HepG2 (cell line): ENCODE results near the gene ABCG4. TPM values are rescaled to one million over a fixed set of nuclear protein-coding genes. Genes with fewer than 3 reads are reported as not detected.

Experiments
- AGO2 ChIP-seq: fragments of 200-400 bp; formaldehyde crosslinking; optimal IDR thresholded peaks from 2 replicates; pipeline ENCODE3; 2017; ENCODE audit warnings: mild to moderate bottlenecking, low read depth, low read length, moderate library complexity
- MEIS2 ChIP-seq: sonication (generic); formaldehyde crosslinking; IDR thresholded peaks from 2 replicates; pipeline ENCODE4 v1.9.0; 2021; ENCODE audit warnings: mild to moderate bottlenecking, missing genetic modification reagents
- NFYC ChIP-seq: IDR thresholded peaks from 2 replicates; pipeline ENCODE4 v1.6.1; 2016; ENCODE audit warnings: missing genetic modification reagents, missing compliant biosample characterization
- ONECUT2 ChIP-seq: sonication (generic); formaldehyde crosslinking; IDR thresholded peaks from 2 replicates; pipeline ENCODE4 v1.4.0; 2020; ENCODE audit warnings: missing genetic modification reagents
- POGZ ChIP-seq: sonication (generic); formaldehyde crosslinking; IDR thresholded peaks from 2 replicates; pipeline ENCODE4 v1.4.0; 2020; ENCODE audit warnings: mild to moderate bottlenecking, missing genetic modification reagents
- SP4 ChIP-seq: sonication (generic); formaldehyde crosslinking; IDR thresholded peaks from 2 replicates; pipeline ENCODE4 v1.8.1; 2023; ENCODE audit warnings: mild to moderate bottlenecking, missing genetic modification reagents
- SSRP1 ChIP-seq: IDR thresholded peaks from 2 replicates; pipeline ENCODE4 v1.6.1; 2016; ENCODE audit warnings: control low read depth
- THAP11 ChIP-seq: IDR thresholded peaks from 2 replicates; pipeline ENCODE4 v1.6.1; 2016; ENCODE audit warnings: missing biosample characterization, missing genetic modification reagents
- ZNF30 ChIP-seq: sonication (generic); formaldehyde crosslinking; IDR thresholded peaks from 2 replicates; pipeline ENCODE4 v1.5.0; 2020; ENCODE audit warnings: mild to moderate bottlenecking, missing genetic modification reagents
- ZNF670 ChIP-seq: sonication (generic); formaldehyde crosslinking; IDR thresholded peaks from 2 replicates; pipeline ENCODE4 v1.8.0; 2022; ENCODE audit warnings: mild to moderate bottlenecking, missing genetic modification reagents, borderline replicate concordance
- ZNF891 ChIP-seq: sonication (generic); formaldehyde crosslinking; IDR thresholded peaks from 2 replicates; pipeline ENCODE4 v1.5.0; 2020; ENCODE audit warnings: mild to moderate bottlenecking, missing genetic modification reagents
- polyA plus RNA-seq, 8 experiments: library from polyadenylated mRNA; depleted of rRNA in 3 of 8; stranded (reverse) in 7 of 8; unstranded in 1 of 8; fragments of >200 nt; fragmentation: Illumina TruSeq in 4 of 8; extraction: Trizol in 4 of 8; gene quantifications; 2 replicates each; pipeline versions ENCODE4 v1.2.1 to v1.2.3, GENCODE V29; 2011 to 2016; ENCODE audit warnings: low read depth in 4 of 8, missing spikeins in 1 of 8, mixed read lengths in 1 of 8; ENCODE audit not compliant: insufficient read depth in 1 of 8
- total RNA-seq, 5 experiments: library from RNA; depleted of rRNA; stranded (reverse); fragments of >200 nt; fragmentation: Illumina TruSeq; extraction: Trizol; gene quantifications; 2 replicates each; pipeline ENCODE4 v1.2.3, GENCODE V29; 2016; ENCODE audit warnings: low read depth in 1 of 5
- TF ChIP-seq, protein P1 (sequence below): sonication (generic); formaldehyde crosslinking; IDR thresholded peaks from 2 replicates; pipeline ENCODE4 v1.9.0; 2021; ENCODE audit warnings: mild to moderate bottlenecking, missing genetic modification reagents
- TF ChIP-seq, protein P2 (sequence below): sonication (generic); formaldehyde crosslinking; IDR thresholded peaks from 2 replicates; pipeline ENCODE4 v1.4.0; 2020; ENCODE audit warnings: missing genetic modification reagents, low read depth, mild to moderate bottlenecking, borderline replicate concordance
- TF ChIP-seq, protein P3 (sequence below): sonication (generic); formaldehyde crosslinking; IDR thresholded peaks from 2 replicates; pipeline ENCODE4 v1.4.0; 2020; ENCODE audit warnings: low read depth, mild to moderate bottlenecking, missing genetic modification reagents
- TF ChIP-seq, protein P4 (sequence below): IDR thresholded peaks from 2 replicates; pipeline ENCODE4 v1.6.1; 2016; ENCODE audit warnings: low read depth, borderline replicate concordance
- TF ChIP-seq, protein P5 (sequence below): sonication (generic); formaldehyde crosslinking; IDR thresholded peaks from 2 replicates; pipeline ENCODE4 v1.4.0; 2020; ENCODE audit warnings: missing genetic modification reagents

Gene ABCG4
- total and polyA plus RNA-seq, 2 of the 13 experiments (the other 11 are each of a cell fraction or from before 2014, with no cell fraction given) = not detected

DNA sequence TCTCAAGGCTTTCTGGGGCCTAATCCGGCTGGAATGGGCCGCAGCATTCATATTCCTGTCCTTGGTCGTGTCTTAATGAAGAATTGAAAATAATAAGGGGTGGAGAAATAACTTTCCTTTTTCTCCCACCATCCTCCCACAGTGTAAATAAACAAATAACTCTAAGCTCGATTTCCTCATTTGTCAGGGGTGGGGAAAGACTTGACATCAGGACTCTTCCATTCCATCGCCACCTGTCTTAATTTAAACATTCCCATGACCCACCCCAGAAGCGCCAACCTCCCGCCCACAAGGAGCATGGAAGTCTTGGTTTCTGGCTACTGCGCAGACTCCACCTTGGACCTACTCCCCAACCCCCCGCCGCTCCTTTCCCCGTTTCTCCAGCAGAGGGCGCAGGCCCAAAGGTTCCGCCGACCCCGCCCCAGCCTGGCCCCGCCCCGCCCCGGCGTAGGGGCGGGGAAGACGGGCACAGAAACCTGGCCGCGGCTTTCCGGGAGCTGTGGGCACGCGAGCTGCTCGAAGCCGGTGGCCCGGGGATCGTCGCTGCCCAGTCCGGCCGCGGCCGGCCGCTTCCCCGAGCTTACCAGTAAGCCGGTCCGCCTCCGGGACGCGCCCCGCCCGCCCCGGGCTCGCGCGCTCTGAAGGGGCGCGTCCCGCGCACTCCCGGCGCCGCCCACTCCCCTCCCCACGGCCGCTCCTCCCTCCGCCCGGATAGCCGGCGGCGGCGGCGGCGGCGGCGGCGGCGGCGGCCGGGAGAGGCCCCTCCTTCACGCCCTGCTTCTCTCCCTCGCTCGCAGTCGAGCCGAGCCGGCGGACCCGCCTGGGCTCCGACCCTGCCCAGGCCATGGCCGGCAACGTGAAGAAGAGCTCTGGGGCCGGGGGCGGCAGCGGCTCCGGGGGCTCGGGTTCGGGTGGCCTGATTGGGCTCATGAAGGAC is 57.0 kb downstream of the ABCG4 start, which contains the start of gene CBL (continued):
- TF ChIP-seq, protein P1, sequence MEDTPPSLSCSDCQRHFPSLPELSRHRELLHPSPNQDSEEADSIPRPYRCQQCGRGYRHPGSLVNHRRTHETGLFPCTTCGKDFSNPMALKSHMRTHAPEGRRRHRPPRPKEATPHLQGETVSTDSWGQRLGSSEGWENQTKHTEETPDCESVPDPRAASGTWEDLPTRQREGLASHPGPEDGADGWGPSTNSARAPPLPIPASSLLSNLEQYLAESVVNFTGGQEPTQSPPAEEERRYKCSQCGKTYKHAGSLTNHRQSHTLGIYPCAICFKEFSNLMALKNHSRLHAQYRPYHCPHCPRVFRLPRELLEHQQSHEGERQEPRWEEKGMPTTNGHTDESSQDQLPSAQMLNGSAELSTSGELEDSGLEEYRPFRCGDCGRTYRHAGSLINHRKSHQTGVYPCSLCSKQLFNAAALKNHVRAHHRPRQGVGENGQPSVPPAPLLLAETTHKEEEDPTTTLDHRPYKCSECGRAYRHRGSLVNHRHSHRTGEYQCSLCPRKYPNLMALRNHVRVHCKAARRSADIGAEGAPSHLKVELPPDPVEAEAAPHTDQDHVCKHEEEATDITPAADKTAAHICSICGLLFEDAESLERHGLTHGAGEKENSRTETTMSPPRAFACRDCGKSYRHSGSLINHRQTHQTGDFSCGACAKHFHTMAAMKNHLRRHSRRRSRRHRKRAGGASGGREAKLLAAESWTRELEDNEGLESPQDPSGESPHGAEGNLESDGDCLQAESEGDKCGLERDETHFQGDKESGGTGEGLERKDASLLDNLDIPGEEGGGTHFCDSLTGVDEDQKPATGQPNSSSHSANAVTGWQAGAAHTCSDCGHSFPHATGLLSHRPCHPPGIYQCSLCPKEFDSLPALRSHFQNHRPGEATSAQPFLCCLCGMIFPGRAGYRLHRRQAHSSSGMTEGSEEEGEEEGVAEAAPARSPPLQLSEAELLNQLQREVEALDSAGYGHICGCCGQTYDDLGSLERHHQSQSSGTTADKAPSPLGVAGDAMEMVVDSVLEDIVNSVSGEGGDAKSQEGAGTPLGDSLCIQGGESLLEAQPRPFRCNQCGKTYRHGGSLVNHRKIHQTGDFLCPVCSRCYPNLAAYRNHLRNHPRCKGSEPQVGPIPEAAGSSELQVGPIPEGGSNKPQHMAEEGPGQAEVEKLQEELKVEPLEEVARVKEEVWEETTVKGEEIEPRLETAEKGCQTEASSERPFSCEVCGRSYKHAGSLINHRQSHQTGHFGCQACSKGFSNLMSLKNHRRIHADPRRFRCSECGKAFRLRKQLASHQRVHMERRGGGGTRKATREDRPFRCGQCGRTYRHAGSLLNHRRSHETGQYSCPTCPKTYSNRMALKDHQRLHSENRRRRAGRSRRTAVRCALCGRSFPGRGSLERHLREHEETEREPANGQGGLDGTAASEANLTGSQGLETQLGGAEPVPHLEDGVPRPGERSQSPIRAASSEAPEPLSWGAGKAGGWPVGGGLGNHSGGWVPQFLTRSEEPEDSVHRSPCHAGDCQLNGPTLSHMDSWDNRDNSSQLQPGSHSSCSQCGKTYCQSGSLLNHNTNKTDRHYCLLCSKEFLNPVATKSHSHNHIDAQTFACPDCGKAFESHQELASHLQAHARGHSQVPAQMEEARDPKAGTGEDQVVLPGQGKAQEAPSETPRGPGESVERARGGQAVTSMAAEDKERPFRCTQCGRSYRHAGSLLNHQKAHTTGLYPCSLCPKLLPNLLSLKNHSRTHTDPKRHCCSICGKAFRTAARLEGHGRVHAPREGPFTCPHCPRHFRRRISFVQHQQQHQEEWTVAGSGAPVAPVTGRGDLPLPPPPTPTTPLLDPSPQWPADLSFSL (CRISPR knock-in tag) = no peak
- TF ChIP-seq SP4 (CRISPR knock-in tag) (peak; percentile 80), ZNF670 (peak; percentile 72; the same call in 1 of the 2 replicates), MEIS2 (CRISPR knock-in tag) (no peak), ZNF891 (CRISPR knock-in tag) (no peak), SSRP1 (CRISPR knock-in tag) (no peak), AGO2 (peak; percentile 71), POGZ (peak; percentile 31; the same call in 1 of the 2 replicates), NFYC (CRISPR knock-in tag) (no peak), THAP11 (CRISPR knock-in tag) (0 out of 2 replicates have a peak, but pooled peaks have one; percentile 33), ZNF30 (CRISPR knock-in tag) (no peak), ONECUT2 (no peak)
- TF ChIP-seq, protein P2, sequence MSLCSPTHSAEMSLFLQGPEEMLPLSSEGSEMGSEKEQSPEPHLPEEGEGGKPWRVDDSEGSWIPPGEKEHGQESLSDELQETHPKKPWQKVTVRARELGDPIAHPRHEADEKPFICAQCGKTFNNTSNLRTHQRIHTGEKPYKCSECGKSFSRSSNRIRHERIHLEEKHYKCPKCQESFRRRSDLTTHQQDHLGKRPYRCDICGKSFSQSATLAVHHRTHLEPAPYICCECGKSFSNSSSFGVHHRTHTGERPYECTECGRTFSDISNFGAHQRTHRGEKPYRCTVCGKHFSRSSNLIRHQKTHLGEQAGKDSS (CRISPR knock-in tag) = no peak
- TF ChIP-seq, protein P3, sequence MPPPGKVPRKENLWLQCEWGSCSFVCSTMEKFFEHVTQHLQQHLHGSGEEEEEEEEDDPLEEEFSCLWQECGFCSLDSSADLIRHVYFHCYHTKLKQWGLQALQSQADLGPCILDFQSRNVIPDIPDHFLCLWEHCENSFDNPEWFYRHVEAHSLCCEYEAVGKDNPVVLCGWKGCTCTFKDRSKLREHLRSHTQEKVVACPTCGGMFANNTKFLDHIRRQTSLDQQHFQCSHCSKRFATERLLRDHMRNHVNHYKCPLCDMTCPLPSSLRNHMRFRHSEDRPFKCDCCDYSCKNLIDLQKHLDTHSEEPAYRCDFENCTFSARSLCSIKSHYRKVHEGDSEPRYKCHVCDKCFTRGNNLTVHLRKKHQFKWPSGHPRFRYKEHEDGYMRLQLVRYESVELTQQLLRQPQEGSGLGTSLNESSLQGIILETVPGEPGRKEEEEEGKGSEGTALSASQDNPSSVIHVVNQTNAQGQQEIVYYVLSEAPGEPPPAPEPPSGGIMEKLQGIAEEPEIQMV (CRISPR knock-in tag) = no peak
- TF ChIP-seq, protein P4, sequence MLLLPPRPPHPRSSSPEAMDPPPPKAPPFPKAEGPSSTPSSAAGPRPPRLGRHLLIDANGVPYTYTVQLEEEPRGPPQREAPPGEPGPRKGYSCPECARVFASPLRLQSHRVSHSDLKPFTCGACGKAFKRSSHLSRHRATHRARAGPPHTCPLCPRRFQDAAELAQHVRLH (CRISPR knock-in tag) = peak; percentile 21; the same call in 1 of the 2 replicates
- TF ChIP-seq, protein P5, sequence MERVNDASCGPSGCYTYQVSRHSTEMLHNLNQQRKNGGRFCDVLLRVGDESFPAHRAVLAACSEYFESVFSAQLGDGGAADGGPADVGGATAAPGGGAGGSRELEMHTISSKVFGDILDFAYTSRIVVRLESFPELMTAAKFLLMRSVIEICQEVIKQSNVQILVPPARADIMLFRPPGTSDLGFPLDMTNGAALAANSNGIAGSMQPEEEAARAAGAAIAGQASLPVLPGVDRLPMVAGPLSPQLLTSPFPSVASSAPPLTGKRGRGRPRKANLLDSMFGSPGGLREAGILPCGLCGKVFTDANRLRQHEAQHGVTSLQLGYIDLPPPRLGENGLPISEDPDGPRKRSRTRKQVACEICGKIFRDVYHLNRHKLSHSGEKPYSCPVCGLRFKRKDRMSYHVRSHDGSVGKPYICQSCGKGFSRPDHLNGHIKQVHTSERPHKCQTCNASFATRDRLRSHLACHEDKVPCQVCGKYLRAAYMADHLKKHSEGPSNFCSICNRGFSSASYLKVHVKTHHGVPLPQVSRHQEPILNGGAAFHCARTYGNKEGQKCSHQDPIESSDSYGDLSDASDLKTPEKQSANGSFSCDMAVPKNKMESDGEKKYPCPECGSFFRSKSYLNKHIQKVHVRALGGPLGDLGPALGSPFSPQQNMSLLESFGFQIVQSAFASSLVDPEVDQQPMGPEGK = peak; percentile 22; the same call in 1 of the 2 replicates
